Epithelial cell of proximal tubule (primary cell): ENCODE data around the gene SLCO2A1. TPM values are rescaled to one million over a fixed set of nuclear protein-coding genes. Genes with fewer than 3 reads are reported as not detected.
"Not testable (repeated sequence)": the region's sequence is repeated elsewhere in the genome, so short reads cannot be mapped to it uniquely, and the experiment has no call there.

ENCODE experiments used
- DNase-seq: peaks from one replicate; pipeline ENCODE4 v3.0.0-alpha.2; 2011; ENCODE audit warnings: low read depth
- H3K4me3 ChIP-seq: 2 replicates; pipeline ENCODE4 v1.5.1; 2011; ENCODE audit warnings: low read depth, mild to moderate bottlenecking, low read length
- CTCF ChIP-seq: conservative IDR thresholded peaks from 2 replicates; pipeline ENCODE4 v1.5.1; 2012; ENCODE audit warnings: low read depth, mild to moderate bottlenecking, low read length
- total RNA-seq: library from RNA; depleted of rRNA; stranded (reverse); fragments of >200 nt; gene quantifications from 2 replicates; pipeline ENCODE4 v1.2.3, GENCODE V29; 2015

SLCO2A1 gene
- total RNA-seq, 1 donor from 2014 or later = 0.75 TPM

- no peak overlapping the region for H3K4me3 ChIP-seq
- no peak for TF ChIP-seq CTCF
- DNase-seq = no peak
Measured at GRCh38 chr3:134075568-134075825, 45.8 kb upstream of the SLCO2A1 start.

GRCh38 chr3:134074790-134075567 is 45.3 kb upstream of the SLCO2A1 start:
- TF ChIP-seq CTCF = no peak
- no peak for DNase-seq
- H3K4me3 ChIP-seq = no peak overlapping the region

- no peak for DNase-seq
- no peak for TF ChIP-seq CTCF
- no peak overlapping the region for H3K4me3 ChIP-seq
Measured at GRCh38 chr3:134074001-134074789, 44.5 kb upstream of the SLCO2A1 start.

GRCh38 chr3:134073583-134073945 is 43.8 kb upstream of the SLCO2A1 start:
- TF ChIP-seq CTCF = no peak
- H3K4me3 ChIP-seq = no peak overlapping the region
- DNase-seq = no peak

GRCh38 chr3:134072881-134073582 is 43.3 kb upstream of the SLCO2A1 start:
- no peak overlapping the region for H3K4me3 ChIP-seq
- DNase-seq = no peak
- no peak for TF ChIP-seq CTCF

GRCh38 chr3:134070281-134070680 is 40.6 kb upstream of the SLCO2A1 start:
- not testable (repeated sequence) for DNase-seq, H3K4me3 ChIP-seq

- no peak for TF ChIP-seq CTCF
- no peak for DNase-seq
- H3K4me3 ChIP-seq = no peak overlapping the region
Measured at GRCh38 chr3:134068429-134068828, 38.7 kb upstream of the SLCO2A1 start.
